Measurements from ENCODE around the gene SRRM2. TPM values are rescaled to one million over a fixed set of nuclear protein-coding genes. Genes with fewer than 3 reads are reported as not detected.

SRRM2 gene
- total and polyA plus RNA-seq, 9 of the 15 experiments (the other 6 are each of a cell fraction or from before 2014, with no cell fraction given) = 26.7 to 563 (median 81.1) TPM

- 60% methylated on average over 7 of the region's 8 CpGs for WGBS (ENCODE audit: insufficient coverage, low coverage, missing lambda C conversion rate)
- in situ Hi-C loops (cut with MboI) (no loop called here), intact Hi-C loops (cut with micrococcal nuclease) (no loop called here)
- H3K27me3 ChIP-seq (ENCODE audit: control insufficient read depth in 2 of 2, insufficient read depth in 2 of 2, low read length in 2 of 2) = no peaks in the 10 kb centered on the region
- FAIRE-seq = no peak
- DNase-seq (ENCODE audit: extremely low read depth in 1 of 4, low spot score in 3 of 4) = no peak
- H3K4me3 ChIP-seq = no peak overlapping the region
- no peak overlapping the region for H3K27ac ChIP-seq (ENCODE audit: extremely low read depth, low read depth, low read length)
- H3K79me2 ChIP-seq (ENCODE audit: control insufficient read depth, insufficient read depth, low read length) = no peaks in the 10 kb centered on the region
- H3K36me3 ChIP-seq (ENCODE audit: control insufficient read depth, insufficient read depth, low read length) = no peaks in the 10 kb centered on the region
- ATAC-seq = peak; percentile 11
- no peaks in the 10 kb centered on the region for H3K9me1 ChIP-seq (ENCODE audit: control insufficient read depth, insufficient read depth, low read length)
- H4K20me1 ChIP-seq (replicated peaks; ENCODE audit: control insufficient read depth, insufficient read depth, low read length) = no peaks in the 10 kb centered on the region
- H2AFZ ChIP-seq (ENCODE audit: low read depth, low read length) = no peak overlapping the region
- H3K9me3 ChIP-seq (replicated peaks; ENCODE audit: control insufficient read depth, insufficient read depth, low read depth, low read length) = no peaks in the 10 kb centered on the region
- peak overlapping the region in 1 of 2 experiments; percentile 90; a peak in 2 of 4 replicates for H3K9ac ChIP-seq (ENCODE audit: insufficient read depth in 1 of 2, low read depth in 2 of 2, low read length in 2 of 2)
- POLR2A ChIA-PET = interaction anchor here (0.9 to 4.3 kb wide), 3 partner anchors 12 to 27 kb away, joined by 3 to 51 read pairs (median 10); partner anchors contain the start of gene SRRM2
- no TSS peak for BruUV-seq (replicated peaks)
- no peak overlapping the region for H3K4me2 ChIP-seq (ENCODE audit: insufficient read depth, low read length)
- H3K4me1 ChIP-seq (replicated peaks in 1 of 2; ENCODE audit: control insufficient read depth in 2 of 2, insufficient read depth in 2 of 2, low read length in 2 of 2) = peaks cover 7 to 43% of the 10 kb centered on the region in 2 experiments; a peak in 4 of 5 replicates
- CTCF ChIA-PET (ENCODE audit: low intra/inter-chr PET ratio) = no interaction called here
- TF ChIP-seq ZNF655 (CRISPR knock-in tag; IDR thresholded peaks at IDR 0.05) = no peak
- no peak for TF ChIP-seq SRSF3 (IDR thresholded peaks at IDR 0.05; ENCODE audit: insufficient read depth, low read length)
- TF ChIP-seq PYGO2 (tag; IDR thresholded peaks at IDR 0.05) = no peak
- TF ChIP-seq LCOR (CRISPR knock-in tag; IDR thresholded peaks at IDR 0.05) = no peak
- no peak for TF ChIP-seq ZNF408 (CRISPR knock-in tag; IDR thresholded peaks at IDR 0.05; ENCODE audit: low read depth)
- TF ChIP-seq YBX1 (IDR thresholded peaks at IDR 0.05) = no peak
- no peak for TF ChIP-seq ZNF124 (CRISPR knock-in tag; IDR thresholded peaks at IDR 0.05)
- no peak for TF ChIP-seq C11orf30 (IDR thresholded peaks at IDR 0.05; ENCODE audit: low read depth)
- no peak for TF ChIP-seq ZNF282 (CRISPR knock-in tag; IDR thresholded peaks at IDR 0.05)
- no peak for TF ChIP-seq MIER1 (IDR thresholded peaks at IDR 0.05; ENCODE audit: low read depth)
- TF ChIP-seq, protein P1, sequence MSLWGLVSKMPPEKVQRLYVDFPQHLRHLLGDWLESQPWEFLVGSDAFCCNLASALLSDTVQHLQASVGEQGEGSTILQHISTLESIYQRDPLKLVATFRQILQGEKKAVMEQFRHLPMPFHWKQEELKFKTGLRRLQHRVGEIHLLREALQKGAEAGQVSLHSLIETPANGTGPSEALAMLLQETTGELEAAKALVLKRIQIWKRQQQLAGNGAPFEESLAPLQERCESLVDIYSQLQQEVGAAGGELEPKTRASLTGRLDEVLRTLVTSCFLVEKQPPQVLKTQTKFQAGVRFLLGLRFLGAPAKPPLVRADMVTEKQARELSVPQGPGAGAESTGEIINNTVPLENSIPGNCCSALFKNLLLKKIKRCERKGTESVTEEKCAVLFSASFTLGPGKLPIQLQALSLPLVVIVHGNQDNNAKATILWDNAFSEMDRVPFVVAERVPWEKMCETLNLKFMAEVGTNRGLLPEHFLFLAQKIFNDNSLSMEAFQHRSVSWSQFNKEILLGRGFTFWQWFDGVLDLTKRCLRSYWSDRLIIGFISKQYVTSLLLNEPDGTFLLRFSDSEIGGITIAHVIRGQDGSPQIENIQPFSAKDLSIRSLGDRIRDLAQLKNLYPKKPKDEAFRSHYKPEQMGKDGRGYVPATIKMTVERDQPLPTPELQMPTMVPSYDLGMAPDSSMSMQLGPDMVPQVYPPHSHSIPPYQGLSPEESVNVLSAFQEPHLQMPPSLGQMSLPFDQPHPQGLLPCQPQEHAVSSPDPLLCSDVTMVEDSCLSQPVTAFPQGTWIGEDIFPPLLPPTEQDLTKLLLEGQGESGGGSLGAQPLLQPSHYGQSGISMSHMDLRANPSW (CRISPR knock-in tag; IDR thresholded peaks at IDR 0.05) = no peak
- TF ChIP-seq, protein P2, sequence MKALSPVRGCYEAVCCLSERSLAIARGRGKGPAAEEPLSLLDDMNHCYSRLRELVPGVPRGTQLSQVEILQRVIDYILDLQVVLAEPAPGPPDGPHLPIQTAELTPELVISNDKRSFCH (CRISPR knock-in tag; IDR thresholded peaks at IDR 0.05) = no peak
- TF ChIP-seq, protein P2 (tag; IDR thresholded peaks at IDR 0.05) = no peak
- no peak for TF ChIP-seq GTF2E2 (tag; IDR thresholded peaks at IDR 0.05)
- TF ChIP-seq, protein P3, sequence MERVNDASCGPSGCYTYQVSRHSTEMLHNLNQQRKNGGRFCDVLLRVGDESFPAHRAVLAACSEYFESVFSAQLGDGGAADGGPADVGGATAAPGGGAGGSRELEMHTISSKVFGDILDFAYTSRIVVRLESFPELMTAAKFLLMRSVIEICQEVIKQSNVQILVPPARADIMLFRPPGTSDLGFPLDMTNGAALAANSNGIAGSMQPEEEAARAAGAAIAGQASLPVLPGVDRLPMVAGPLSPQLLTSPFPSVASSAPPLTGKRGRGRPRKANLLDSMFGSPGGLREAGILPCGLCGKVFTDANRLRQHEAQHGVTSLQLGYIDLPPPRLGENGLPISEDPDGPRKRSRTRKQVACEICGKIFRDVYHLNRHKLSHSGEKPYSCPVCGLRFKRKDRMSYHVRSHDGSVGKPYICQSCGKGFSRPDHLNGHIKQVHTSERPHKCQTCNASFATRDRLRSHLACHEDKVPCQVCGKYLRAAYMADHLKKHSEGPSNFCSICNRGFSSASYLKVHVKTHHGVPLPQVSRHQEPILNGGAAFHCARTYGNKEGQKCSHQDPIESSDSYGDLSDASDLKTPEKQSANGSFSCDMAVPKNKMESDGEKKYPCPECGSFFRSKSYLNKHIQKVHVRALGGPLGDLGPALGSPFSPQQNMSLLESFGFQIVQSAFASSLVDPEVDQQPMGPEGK (CRISPR knock-in tag; IDR thresholded peaks at IDR 0.05; ENCODE audit: borderline replicate concordance) = no peak
Observed at GRCh38 chr16:2739625-2740430, 12.6 kb upstream of the SRRM2 start.
